MM.1S (cell line): ENCODE results near the gene TAF4B.
A peak's percentile ranks its signal among the peaks of the same experiment; 100 is the strongest.

Experiments used
- DNase-seq: peaks from one replicate; pipeline ENCODE4 v3.0.0-alpha.2; 2015
- H2AFZ ChIP-seq: fragments of 300-600 bp; sonication (generic); 2 replicates; pipeline ENCODE4 v1.6.0; 2016; ENCODE audit warnings: antibody characterized with exemption, low read length
- H3F3A ChIP-seq: fragments of 300-600 bp; sonication (generic); 2 replicates; pipeline ENCODE4 v1.6.1; 2016; ENCODE audit warnings: mild to moderate bottlenecking, antibody characterized with exemption, low read length, moderate library complexity, mixed read lengths; ENCODE audit not compliant: insufficient read depth
- H3K27ac ChIP-seq: fragments of 300-600 bp; sonication (generic); 2 replicates; pipeline ENCODE4 v1.5.1; 2016; ENCODE audit warnings: mild to moderate bottlenecking, low read length
- H3K27me3 ChIP-seq: fragments of 300-600 bp; sonication (generic); replicated peaks from 2 replicates; pipeline ENCODE4 v1.6.0; 2016; ENCODE audit warnings: low read length; ENCODE audit not compliant: insufficient read depth
- H3K36me3 ChIP-seq: fragments of 300-600 bp; sonication (generic); replicated peaks from 2 replicates; pipeline ENCODE4 v1.6.1; 2016; ENCODE audit warnings: mild to moderate bottlenecking, low read length, mixed read lengths; ENCODE audit not compliant: insufficient read depth
- H3K4me1 ChIP-seq: fragments of 300-600 bp; sonication (generic); 2 replicates; pipeline ENCODE4 v1.6.1; 2016; ENCODE audit warnings: low read length, mixed read lengths
- H3K4me2 ChIP-seq: fragments of 300-600 bp; sonication (generic); 2 replicates; pipeline ENCODE4 v1.6.0; 2016; ENCODE audit warnings: low read depth, low read length
- H3K4me3 ChIP-seq: fragments of 300-600 bp; sonication (generic); 2 replicates; pipeline ENCODE4 v1.5.1; 2016; ENCODE audit warnings: low read length, mixed read lengths
- H3K79me2 ChIP-seq: fragments of 300-600 bp; sonication (generic); 2 replicates; pipeline ENCODE4 v1.6.1; 2016; ENCODE audit warnings: mixed run types, low read length, mixed read lengths
- H3K9ac ChIP-seq: fragments of 300-600 bp; sonication (generic); 2 replicates; pipeline ENCODE4 v1.6.1; 2016; ENCODE audit warnings: low read length, mixed read lengths
- H3K9me2 ChIP-seq: fragments of 300-600 bp; sonication (generic); replicated peaks from 2 replicates; pipeline ENCODE4 v1.6.1; 2016; ENCODE audit warnings: mild to moderate bottlenecking, low read length, mixed read lengths; ENCODE audit not compliant: insufficient read depth
- H3K9me3 ChIP-seq: fragments of 300-600 bp; sonication (generic); replicated peaks from 2 replicates; pipeline ENCODE4 v1.6.1; 2016; ENCODE audit warnings: mild to moderate bottlenecking, low read length, mixed read lengths; ENCODE audit not compliant: insufficient read depth
- H4K20me1 ChIP-seq: fragments of 300-600 bp; sonication (generic); 2 replicates; pipeline ENCODE4 v1.6.1; 2016; ENCODE audit warnings: mild to moderate bottlenecking, low read length, moderate library complexity, mixed read lengths; ENCODE audit not compliant: insufficient read depth
- CTCF ChIP-seq: fragments of 300-600 bp; sonication (generic); IDR thresholded peaks from 2 replicates; pipeline ENCODE4 v1.5.1; 2016; ENCODE audit warnings: antibody characterized with exemption, low read length, mixed read lengths
- EZH2 ChIP-seq: fragments of 300-600 bp; sonication (generic); optimal IDR thresholded peaks from 2 replicates; pipeline ENCODE3; 2017; ENCODE audit warnings: low read depth, mild to moderate bottlenecking, antibody characterized with exemption, low read length, mixed read lengths
- EZH2phosphoT487 ChIP-seq: fragments of 300-600 bp; sonication (generic); IDR thresholded peaks from 2 replicates; pipeline ENCODE4 v1.6.1; 2018; ENCODE audit warnings: antibody characterized with exemption, low read length

TAF4B gene

GRCh38 chr18:26424428-26425147, 198.3 kb downstream of the TAF4B start:
- Histone ChIP-seq H3F3A (peaks cover 11% of the 10 kb centered on the region; the same call in 1 of the 2 replicates), H3K9ac (no peak overlapping the region), H3K4me1 (peaks cover 16% of the 10 kb centered on the region), H3K4me3 (no peak overlapping the region), H3K27me3 (no peaks in the 10 kb centered on the region), H3K9me2 (no peaks in the 10 kb centered on the region), H3K36me3 (no peaks in the 10 kb centered on the region), H3K9me3 (no peaks in the 10 kb centered on the region), H4K20me1 (no peaks in the 10 kb centered on the region), H3K79me2 (no peaks in the 10 kb centered on the region), H2AFZ (peak overlapping the region; percentile 22; the same call in 1 of the 2 replicates), H3K27ac (peak overlapping the region; percentile 2; the same call in 1 of the 2 replicates), H3K4me2 (peak overlapping the region; percentile 48; the same call in 1 of the 2 replicates)
- TF ChIP-seq EZH2 (no peak), CTCF (no peak), EZH2phosphoT487 (no peak)
- peak; percentile 76 for DNase-seq

- Histone ChIP-seq H3K79me2 (no peaks in the 10 kb centered on the region), H3K27me3 (no peaks in the 10 kb centered on the region), H4K20me1 (no peaks in the 10 kb centered on the region), H3K4me1 (peaks cover 16% of the 10 kb centered on the region), H3K27ac (peak overlapping the region; percentile 2; the same call in 1 of the 2 replicates), H3K4me3 (no peak overlapping the region), H2AFZ (0 out of 2 replicates have a peak overlapping the region, but pooled peaks have one; percentile 22), H3K9me3 (no peaks in the 10 kb centered on the region), H3K9ac (no peak overlapping the region), H3F3A (peaks cover 11% of the 10 kb centered on the region; the same call in 1 of the 2 replicates), H3K4me2 (peak overlapping the region; percentile 48; the same call in 1 of the 2 replicates), H3K9me2 (no peaks in the 10 kb centered on the region), H3K36me3 (no peaks in the 10 kb centered on the region)
- no peak for TF ChIP-seq EZH2phosphoT487
- DNase-seq, result no peak
These were observed 198.9 kb downstream of the TAF4B start for GRCh38 chr18:26425148-26425531.

GRCh38 chr18:26429535-26430226, 203.4 kb downstream of the TAF4B start:
- Histone ChIP-seq H4K20me1 (no peaks in the 10 kb centered on the region), H3K4me3 (no peak overlapping the region), H3K27ac (no peak overlapping the region), H3K36me3 (no peaks in the 10 kb centered on the region), H3K4me2 (no peak overlapping the region), H3K79me2 (no peaks in the 10 kb centered on the region), H3K9me3 (no peaks in the 10 kb centered on the region), H3K9ac (no peak overlapping the region), H3K4me1 (peaks cover 9% of the 10 kb centered on the region), H3K27me3 (no peaks in the 10 kb centered on the region), H3F3A (peaks cover 6% of the 10 kb centered on the region; the same call in 1 of the 2 replicates), H2AFZ (no peak overlapping the region), H3K9me2 (no peaks in the 10 kb centered on the region)
- TF ChIP-seq CTCF, result no peak
- DNase-seq, result no peak
